Epithelial cell of esophagus (primary cell): ENCODE data around the gene GAPVD1.
"Not testable (repeated sequence)": the region's sequence is repeated elsewhere in the genome, so short reads cannot be mapped to it uniquely, and the experiment has no call there.

Experiments
- DNase-seq: peaks from one replicate; pipeline ENCODE4 v3.0.0; 2010; ENCODE audit warnings: low read depth
- H3K4me3 ChIP-seq: 2 replicates; pipeline ENCODE4 v1.5.1; 2011; ENCODE audit warnings: mild to moderate bottlenecking, low read length, control low read depth
- CTCF ChIP-seq: IDR thresholded peaks from 2 replicates; pipeline ENCODE4 v1.5.1; 2011; ENCODE audit warnings: low read depth, mild to moderate bottlenecking, low read length, control low read depth, inconsistent platforms; ENCODE audit not compliant: insufficient read depth; ENCODE audit errors: missing control alignments

GAPVD1 gene

GRCh38 chr9:125261501-125262293 is at the start of gene GAPVD1:
Gene GAPVD1, plus strand, starts transcription at chr9:125261826. Its CDS starts 37,096 bp downstream, at chr9:125298922.
- H3K4me3 ChIP-seq: peak within 1 kb of the TSS; percentile 93
- peak; percentile 84 for DNase-seq
- no peak for TF ChIP-seq CTCF

- no peak overlapping the region for H3K4me3 ChIP-seq
- TF ChIP-seq CTCF: no peak
- no peak for DNase-seq
These were observed 47.4 kb upstream of the GAPVD1 start for GRCh38 chr9:125214186-125214585.

GRCh38 chr9:125218621-125219020 is 43.0 kb upstream of the GAPVD1 start:
- H3K4me3 ChIP-seq: no peak overlapping the region
- no peak for TF ChIP-seq CTCF

GRCh38 chr9:125224858-125225257 is 36.8 kb upstream of the GAPVD1 start:
- DNase-seq, H3K4me3 ChIP-seq: not testable (repeated sequence)

More at GRCh38 chr9:125218621-125219020, 43.0 kb upstream of the GAPVD1 start:
- DNase-seq: no peak

- H3K4me3 ChIP-seq: no peak overlapping the region
- no peak for TF ChIP-seq CTCF
- DNase-seq: no peak
These were observed 33.9 kb upstream of the GAPVD1 start for GRCh38 chr9:125227761-125228160.

GRCh38 chr9:125233678-125234077 is 27.9 kb upstream of the GAPVD1 start:
- no peak for TF ChIP-seq CTCF
- DNase-seq: peak; percentile 95
- no peak overlapping the region for H3K4me3 ChIP-seq

- H3K4me3 ChIP-seq, DNase-seq: not testable (repeated sequence)
These were observed 27.5 kb upstream of the GAPVD1 start for GRCh38 chr9:125234099-125234498.

- no peak for DNase-seq
- H3K4me3 ChIP-seq: no peak overlapping the region
- TF ChIP-seq CTCF: no peak
These were observed 25.7 kb upstream of the GAPVD1 start for GRCh38 chr9:125235804-125236519.

GRCh38 chr9:125236520-125237159 is 25.0 kb upstream of the GAPVD1 start:
- H3K4me3 ChIP-seq, DNase-seq: not testable (repeated sequence)
